Esophagus squamous epithelium (tissue), 5 donors: Measurements from ENCODE around the gene CFAP99. TPM values are rescaled to one million over a fixed set of nuclear protein-coding genes. Genes with fewer than 3 reads are reported as not detected.

ENCODE experiments used
- DNase-seq: peaks from one replicate; lab custom pipeline; 2025; lab: John Stamatoyannopoulos, UW
- H3K27ac ChIP-seq, 4 donors: fragments of 200-600 bp; sonication (generic); one replicate each; pipeline ENCODE4 v1.5.1; 2016 to 2019; ENCODE audit warnings: mild to moderate bottlenecking in 1 of 4
- H3K27me3 ChIP-seq, 4 donors: fragments of 200-600 bp; sonication (generic); 1 replicate in 3 of 4; 2 replicates in 1 of 4; pipeline versions ENCODE4 v1.5.1 to v1.6.0; 2017 to 2021; ENCODE audit warnings: antibody characterized with exemption in 1 of 4
- H3K36me3 ChIP-seq, 3 donors: fragments of 200-600 bp; sonication (generic); one replicate each; pipeline ENCODE4 v1.5.1; 2016 to 2019
- H3K4me1 ChIP-seq, 3 donors: fragments of 200-600 bp; sonication (generic); one replicate each; pipeline ENCODE4 v1.5.1; 2017 to 2019
- H3K4me3 ChIP-seq, 4 donors: fragments of 200-600 bp; sonication (generic); 1 replicate in 3 of 4; 2 replicates in 1 of 4; pipeline ENCODE4 v1.5.1; 2016 to 2019; ENCODE audit warnings: mild to moderate bottlenecking in 2 of 4, moderate library complexity in 1 of 4
- H3K9me3 ChIP-seq, 3 donors: fragments of 200-600 bp; sonication (generic); one replicate each; pipeline ENCODE4 v1.5.1; 2016 to 2019
- POLR2A ChIP-seq, 4 donors: fragments of 450-650 bp; IDR thresholded peaks; one replicate each; pipeline ENCODE4 v1.6.1; 2017; ENCODE audit warnings: antibody characterized with exemption in 4 of 4, mild to moderate bottlenecking in 4 of 4, moderate library complexity in 3 of 4
- WGBS, 2 donors: methylation state at CpG; one replicate each; pipeline ENCODE4 v1.1.5; 2018; 5-methylcytosine and 5-hydroxymethylcytosine counted together
- intact Hi-C: fragments of 100-400 bp; cut with DNase I; formaldehyde crosslinking; loops from one replicate; pipeline ENCODE4 v1.15.0; 2022
- total RNA-seq, 4 donors: library from RNA; depleted of rRNA; stranded (reverse); fragments of >200 nt; gene quantifications; one replicate each; pipeline ENCODE4 v1.1.0, GENCODE V29; 2016
- TF ChIP-seq, protein P1 (sequence below), 6 experiments: fragments of 450-650 bp in 4 of 6; fragments of 200-600 bp in 2 of 6; sonication (generic) in 2 of 6; IDR thresholded peaks; one replicate each; pipeline ENCODE4 v1.5.1; 2016 to 2019; ENCODE audit warnings: antibody characterized with exemption in 6 of 6, mild to moderate bottlenecking in 4 of 6, moderate library complexity in 4 of 6
- donor health status: DM: yes; HTN: yes; CAD: no.

CFAP99 gene
- total RNA-seq, 4 donors from 2014 or later = 0.11 TPM; not detected in 3

DNA sequence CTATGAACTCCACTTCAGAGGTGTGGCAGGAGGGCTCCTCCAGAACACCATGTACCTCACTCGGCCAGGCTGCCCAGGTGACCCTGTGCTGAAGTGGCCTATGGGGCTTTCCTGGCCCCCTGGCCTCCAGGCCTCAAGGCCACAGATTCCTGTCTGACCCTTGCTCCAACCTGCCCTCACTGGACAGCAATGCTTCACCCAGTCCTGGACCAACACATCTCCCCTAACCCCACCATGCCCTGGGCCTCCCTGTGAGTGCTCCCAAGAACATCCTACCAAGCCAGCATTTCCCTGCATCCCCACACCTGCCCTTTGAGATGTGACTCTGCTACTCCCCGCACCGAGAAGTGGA, 10.8 kb upstream of the CFAP99 start:
- WGBS, 2 donors = 80 to 92% methylated on average over 1 of the region's 3 CpGs

DNA sequence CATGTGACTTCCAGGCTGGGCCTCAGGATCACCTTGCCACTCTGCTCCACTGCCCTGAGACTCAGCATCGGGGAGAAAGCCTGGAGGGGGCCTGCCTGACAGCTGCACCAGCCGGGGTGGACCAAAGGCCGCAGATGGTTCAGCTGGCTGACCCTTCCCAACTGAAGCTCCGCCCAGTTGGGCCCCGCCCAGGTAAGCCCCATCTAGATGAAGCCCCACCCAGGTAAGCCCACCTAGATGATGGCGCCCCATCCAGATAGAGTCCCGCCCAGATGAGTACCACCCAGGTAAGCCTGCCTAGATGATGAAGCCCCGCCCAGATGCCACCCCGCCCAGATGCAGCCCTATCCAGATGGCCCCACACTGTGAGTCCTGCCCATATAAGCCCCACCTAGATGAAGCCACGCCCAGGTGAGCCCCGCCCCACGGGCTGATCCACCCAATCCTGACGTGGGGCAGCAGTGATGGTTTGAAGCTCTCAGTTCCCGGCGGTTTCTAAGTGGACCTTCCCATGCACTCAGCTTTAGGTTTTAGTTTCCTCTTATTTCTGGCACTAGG, 10.3 kb upstream of the CFAP99 start:
- TF ChIP-seq POLR2A (IDR thresholded peaks at IDR 0.05) = no peak
- TF ChIP-seq, protein P1, sequence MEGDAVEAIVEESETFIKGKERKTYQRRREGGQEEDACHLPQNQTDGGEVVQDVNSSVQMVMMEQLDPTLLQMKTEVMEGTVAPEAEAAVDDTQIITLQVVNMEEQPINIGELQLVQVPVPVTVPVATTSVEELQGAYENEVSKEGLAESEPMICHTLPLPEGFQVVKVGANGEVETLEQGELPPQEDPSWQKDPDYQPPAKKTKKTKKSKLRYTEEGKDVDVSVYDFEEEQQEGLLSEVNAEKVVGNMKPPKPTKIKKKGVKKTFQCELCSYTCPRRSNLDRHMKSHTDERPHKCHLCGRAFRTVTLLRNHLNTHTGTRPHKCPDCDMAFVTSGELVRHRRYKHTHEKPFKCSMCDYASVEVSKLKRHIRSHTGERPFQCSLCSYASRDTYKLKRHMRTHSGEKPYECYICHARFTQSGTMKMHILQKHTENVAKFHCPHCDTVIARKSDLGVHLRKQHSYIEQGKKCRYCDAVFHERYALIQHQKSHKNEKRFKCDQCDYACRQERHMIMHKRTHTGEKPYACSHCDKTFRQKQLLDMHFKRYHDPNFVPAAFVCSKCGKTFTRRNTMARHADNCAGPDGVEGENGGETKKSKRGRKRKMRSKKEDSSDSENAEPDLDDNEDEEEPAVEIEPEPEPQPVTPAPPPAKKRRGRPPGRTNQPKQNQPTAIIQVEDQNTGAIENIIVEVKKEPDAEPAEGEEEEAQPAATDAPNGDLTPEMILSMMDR (IDR thresholded peaks at IDR 0.05) = no peak
- 66 to 76% methylated on average over 5 to 11 of the region's 15 CpGs for WGBS, 2 donors
- Histone ChIP-seq H3K27me3 (no peaks in the 10 kb centered on the region), H3K9me3 (no peaks in the 10 kb centered on the region), H3K27ac (no peak overlapping the region), H3K4me1 (peaks cover 9 to 21% (median 19%) of the 10 kb centered on the region in 3 donors), H3K4me3 (no peak overlapping the region), H3K36me3 (no peaks in the 10 kb centered on the region)
- intact Hi-C loops = no loop called here
- DNase-seq = no peak

More for the DNA sequence above, 10.8 kb upstream of the CFAP99 start:
- Histone ChIP-seq H3K36me3 (no peaks in the 10 kb centered on the region), H3K4me3 (no peak overlapping the region), H3K9me3 (no peaks in the 10 kb centered on the region), H3K27me3 (no peaks in the 10 kb centered on the region), H3K4me1 (peaks cover 4 to 19% (median 16%) of the 10 kb centered on the region in 3 donors), H3K27ac (no peak overlapping the region)
- TF ChIP-seq, protein P1 (IDR thresholded peaks at IDR 0.05) = no peak
- TF ChIP-seq POLR2A (IDR thresholded peaks at IDR 0.05) = no peak
- intact Hi-C loops = no loop called here
- DNase-seq = no peak

DNA sequence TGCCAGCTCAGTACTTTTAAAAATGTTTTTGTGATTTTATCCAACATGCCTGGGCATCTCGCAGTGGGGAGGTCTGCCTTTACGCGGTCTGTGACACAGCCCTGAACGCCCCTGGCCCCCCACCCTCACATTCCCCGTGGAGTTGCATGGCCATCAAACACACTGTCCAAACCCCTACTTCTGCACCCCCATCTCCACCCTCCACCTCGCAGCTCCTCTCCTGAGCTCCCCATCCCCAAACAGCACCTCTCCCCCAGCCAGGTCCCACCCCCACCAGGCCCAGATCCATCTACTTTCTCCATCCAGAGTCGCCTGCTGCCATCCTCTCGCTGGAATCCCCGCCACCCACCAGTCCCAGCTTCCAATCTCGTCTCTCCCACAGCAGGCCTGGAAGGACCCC, 9.8 kb upstream of the CFAP99 start:
- Histone ChIP-seq H3K27ac (no peak overlapping the region), H3K4me1 (peaks cover 14 to 26% (median 24%) of the 10 kb centered on the region in 3 donors), H3K36me3 (no peaks in the 10 kb centered on the region), H3K27me3 (no peaks in the 10 kb centered on the region), H3K4me3 (no peak overlapping the region), H3K9me3 (no peaks in the 10 kb centered on the region)
- intact Hi-C loops = no loop called here
- DNase-seq = no peak
- 68 to 79% methylated on average over 8 to 10 of the region's 10 CpGs for WGBS, 2 donors
- TF ChIP-seq, protein P1 (IDR thresholded peaks at IDR 0.05) = no peak
- TF ChIP-seq POLR2A (IDR thresholded peaks at IDR 0.05) = no peak

DNA sequence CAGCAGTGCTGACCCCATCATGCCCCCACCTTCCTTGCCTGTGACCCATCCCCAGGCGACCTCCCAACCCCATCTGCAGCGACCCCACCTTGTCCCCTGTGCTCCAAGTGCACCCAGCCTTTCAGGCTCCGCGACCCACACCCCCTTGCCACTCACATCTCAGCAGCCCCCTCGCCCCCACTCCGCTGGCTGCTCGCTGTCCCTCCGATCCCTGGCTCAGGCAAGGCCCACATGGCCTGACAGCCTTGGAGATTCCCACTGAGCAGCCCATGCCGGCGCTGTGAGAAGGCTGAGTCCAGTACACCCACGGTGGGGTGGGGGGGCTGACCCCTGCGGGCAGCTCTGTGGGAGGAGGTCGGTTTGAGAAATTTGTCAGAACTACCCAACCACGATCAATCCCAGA, 9.4 kb upstream of the CFAP99 start:
- no peak overlapping the region for H3K4me3 ChIP-seq
- no peak overlapping the region for H3K27ac ChIP-seq
- no peak for TF ChIP-seq POLR2A (IDR thresholded peaks at IDR 0.05)
- TF ChIP-seq, protein P1 (IDR thresholded peaks at IDR 0.05) = no peak
- peaks cover 16 to 30% (median 28%) of the 10 kb centered on the region in 3 donors for H3K4me1 ChIP-seq
- no peaks in the 10 kb centered on the region for H3K27me3 ChIP-seq
- intact Hi-C loops = no loop called here
- H3K36me3 ChIP-seq = no peaks in the 10 kb centered on the region
- DNase-seq = no peak
- no peaks in the 10 kb centered on the region for H3K9me3 ChIP-seq
- 74 to 85% methylated on average over 4 to 5 of the region's 14 CpGs for WGBS, 2 donors

DNA sequence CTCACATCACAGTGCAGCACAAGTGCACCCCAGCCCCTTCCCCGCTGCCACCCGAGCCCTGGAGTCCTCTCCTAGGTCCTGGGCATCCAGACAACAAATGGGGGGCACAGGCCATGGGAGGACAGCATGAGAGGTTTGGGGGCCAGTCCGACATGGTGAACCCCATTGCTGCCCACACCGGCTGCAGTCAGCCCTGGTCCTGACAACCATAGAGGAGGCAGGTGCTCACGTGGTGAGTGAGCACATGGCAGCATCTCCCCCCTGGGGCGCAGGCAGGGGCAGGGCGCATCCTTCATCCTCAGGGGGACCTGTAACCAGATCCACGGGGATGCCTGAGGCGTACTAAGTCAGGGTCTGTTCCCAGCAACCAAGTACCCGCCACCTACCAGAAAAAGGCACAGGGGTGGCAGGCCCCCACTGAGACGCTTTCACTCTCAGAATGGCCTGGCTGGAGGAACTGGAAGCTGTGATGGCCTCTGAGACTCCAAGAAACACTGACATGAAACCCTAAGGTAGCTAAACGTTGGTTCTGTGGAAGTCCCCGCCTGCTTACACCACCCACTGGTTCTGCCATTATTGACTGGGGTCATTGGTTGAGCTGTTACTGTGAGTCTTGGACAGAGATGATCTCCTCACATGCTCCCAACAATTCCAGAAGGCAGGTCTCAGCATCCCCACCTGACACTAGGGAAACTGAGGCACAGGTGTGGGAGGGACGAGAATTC, 6.8 kb upstream of the CFAP99 start:
- no peak for TF ChIP-seq POLR2A (IDR thresholded peaks at IDR 0.05)
- TF ChIP-seq, protein P1 (IDR thresholded peaks at IDR 0.05) = no peak
- Histone ChIP-seq H3K4me3 (peak overlapping the region in 2 of 4 donors; percentile 29 to 60), H3K27ac (peak overlapping the region; percentile 77 to 91 (median 84)), H3K36me3 (no peaks in the 10 kb centered on the region), H3K27me3 (peaks cover 0 to 17% (median 0%) of the 10 kb centered on the region in 4 donors), H3K9me3 (no peaks in the 10 kb centered on the region), H3K4me1 (peaks cover 22 to 50% (median 40%) of the 10 kb centered on the region in 3 donors)
- intact Hi-C loops = loop anchor here (10.0 kb wide), 1 partner anchor 157 kb away; no protein-coding TSS in a partner anchor
- no peak for DNase-seq
- WGBS, 2 donors = 69 to 81% methylated on average over 5 to 6 of the region's 14 CpGs
